K562 (cell line): ENCODE data around the gene PPM1E. TPM values are rescaled to one million over a fixed set of nuclear protein-coding genes. Genes with fewer than 3 reads are reported as not detected.

ENCODE experiments used
- ATAC-seq: fragments of 200-7000 bp; cut with Tn5 transposase; 3 replicates; pipeline ENCODE4 v1.9.1; 2020; ENCODE audit warnings: moderate library complexity
- BruUV-seq: library from RNA; stranded (reverse); fragments of 400-500 nt; replicated peaks from 2 replicates; lab custom pipeline; 2021; lab: Mats Ljungman, UMichigan
- CTCF ChIA-PET: fragments of 300-600 bp; formaldehyde crosslinking; extraction: SDS; loops from one replicate; lab custom pipeline; 2021; ENCODE audit warnings: low intra/inter-chr PET ratio; lab: Yijun Ruan, JAX
- POLR2A ChIA-PET: fragments of 300-600, 350-650 bp; sonication (Branson Sonifier 250); formaldehyde crosslinking; extraction: SDS; loops from one replicate; lab custom pipeline; 2021; ENCODE audit warnings: antibody characterized with exemption, inconsistent platforms; lab: Yijun Ruan, JAX
- DNase-seq, 4 experiments: peaks; one replicate each; pipeline versions ENCODE4 v3.0.0 to v3.0.0-alpha.2; 2011 to 2018; ENCODE audit warnings: low spot score in 3 of 4, mixed read lengths in 3 of 4; ENCODE audit errors: extremely low read depth in 1 of 4
- FAIRE-seq: peaks from 2 replicates; lab custom pipeline; 2011; peaks lifted over from hg19 to GRCh38; lab: Jason Lieb, UNC
- H2AFZ ChIP-seq: 2 replicates; pipeline ENCODE4 v1.6.0; 2011; ENCODE audit warnings: low read depth, low read length, control low read depth, inconsistent platforms
- H3K27ac ChIP-seq: fragments of 200-600 bp; 3 replicates; pipeline ENCODE4 v1.8.0; 2011; ENCODE audit warnings: low read depth, mild to moderate bottlenecking, control low read depth, inconsistent platforms, low read length, moderate library complexity, mixed read lengths; ENCODE audit errors: extremely low read depth
- H3K27me3 ChIP-seq, 2 experiments: fragments of 300-600 bp in 1 of 2; 2 replicates in 1 of 2; 3 replicates in 1 of 2; pipeline versions ENCODE4 v1.6.0 to v1.8.0; 2011; ENCODE audit warnings: inconsistent platforms in 2 of 2, low read length in 2 of 2, mild to moderate bottlenecking in 1 of 2, mixed read lengths in 1 of 2, moderate library complexity in 1 of 2; ENCODE audit not compliant: control insufficient read depth in 2 of 2, insufficient read depth in 2 of 2
- H3K36me3 ChIP-seq: fragments of 300-600 bp; 3 replicates; pipeline ENCODE4 v1.8.0; 2011; ENCODE audit warnings: mild to moderate bottlenecking, low read length, inconsistent platforms; ENCODE audit not compliant: control insufficient read depth, insufficient read depth
- H3K4me1 ChIP-seq, 2 experiments: fragments of 200-600 bp in 1 of 2; replicated peaks in 1 of 2; 2 replicates in 1 of 2; 3 replicates in 1 of 2; pipeline versions ENCODE4 v1.5.1 to v1.8.0; 2011; ENCODE audit warnings: inconsistent platforms in 2 of 2, low read length in 2 of 2, mild to moderate bottlenecking in 1 of 2, mixed read lengths in 1 of 2, moderate library complexity in 1 of 2; ENCODE audit not compliant: control insufficient read depth in 2 of 2, insufficient read depth in 2 of 2
- H3K4me2 ChIP-seq: 2 replicates; pipeline ENCODE4 v1.6.1; 2011; ENCODE audit warnings: low read length, control low read depth, inconsistent platforms, mixed read lengths; ENCODE audit not compliant: insufficient read depth
- H3K4me3 ChIP-seq: fragments of 200-600 bp; sonication (generic), shearing (Covaris generic); 2 replicates; pipeline ENCODE4 v1.5.1; 2016; ENCODE audit warnings: control low read depth, inconsistent platforms
- H3K79me2 ChIP-seq: fragments of 200-600 bp; 3 replicates; pipeline ENCODE4 v1.8.0; 2011; ENCODE audit warnings: low read length, inconsistent platforms; ENCODE audit not compliant: control insufficient read depth, insufficient read depth
- H3K9ac ChIP-seq, 2 experiments: 2 replicates each; pipeline versions ENCODE4 v1.6.0 to v1.6.1; 2011; ENCODE audit warnings: low read depth in 2 of 2, low read length in 2 of 2, control low read depth in 1 of 2, inconsistent platforms in 1 of 2, mild to moderate bottlenecking in 1 of 2, mixed read lengths in 1 of 2; ENCODE audit not compliant: insufficient read depth in 1 of 2
- H3K9me1 ChIP-seq: one replicate; pipeline ENCODE4 v1.6.0; 2011; ENCODE audit warnings: inconsistent platforms, mild to moderate bottlenecking, low read length, moderate library complexity; ENCODE audit not compliant: control insufficient read depth, insufficient read depth
- H3K9me3 ChIP-seq: replicated peaks from 2 replicates; pipeline ENCODE4 v1.5.1; 2011; ENCODE audit warnings: low read depth, low read length, inconsistent platforms; ENCODE audit not compliant: control insufficient read depth, insufficient read depth
- H4K20me1 ChIP-seq: replicated peaks from 2 replicates; pipeline ENCODE4 v1.6.1; 2011; ENCODE audit warnings: low read length, inconsistent platforms, mixed read lengths; ENCODE audit not compliant: control insufficient read depth, insufficient read depth
- ETS2 ChIP-seq: IDR thresholded peaks from 2 replicates; pipeline ENCODE4 v1.6.1; 2016; ENCODE audit warnings: borderline replicate concordance, missing genetic modification characterization, mild to moderate bottlenecking, moderate library complexity, missing compliant biosample characterization; ENCODE audit not compliant: poor library complexity, severe bottlenecking
- FOXO4 ChIP-seq: fragments of 450-650 bp; formaldehyde crosslinking; IDR thresholded peaks from 2 replicates; pipeline ENCODE4 v1.4.0; 2020; ENCODE audit warnings: mild to moderate bottlenecking, moderate library complexity
- GTF3C2 ChIP-seq: IDR thresholded peaks from 3 replicates; pipeline ENCODE4 v1.6.1; 2011; ENCODE audit warnings: borderline replicate concordance, mild to moderate bottlenecking, moderate library complexity; ENCODE audit not compliant: insufficient read length; ENCODE audit errors: extremely low read depth
- MEIS2 ChIP-seq: fragments of 450-650 bp; IDR thresholded peaks from 2 replicates; pipeline ENCODE4 v1.6.1; 2014; ENCODE audit warnings: mild to moderate bottlenecking; ENCODE audit not compliant: partially characterized antibody
- PBX2 ChIP-seq, 2 experiments: IDR thresholded peaks in 1 of 2; conservative IDR thresholded peaks in 1 of 2; 2 replicates each; pipeline ENCODE4 v1.6.1; 2016; ENCODE audit warnings: low read depth in 2 of 2, mild to moderate bottlenecking in 1 of 2, missing compliant biosample characterization in 1 of 2, missing genetic modification characterization in 1 of 2, moderate library complexity in 1 of 2
- ZBTB11 ChIP-seq, 3 experiments: fragments of 200-800 bp in 1 of 3; fragments of 250-450 bp in 1 of 3; fragments of 450-650 bp in 1 of 3; sonication (Bioruptor Pico) in 1 of 3; sonication (Bioruptor generic) in 1 of 3; formaldehyde crosslinking in 1 of 3; IDR thresholded peaks; 2 replicates each; pipeline versions ENCODE4 v1.6.1 to v1.8.0; 2016 to 2022; ENCODE audit warnings: mild to moderate bottlenecking in 2 of 3, missing genetic modification characterization in 2 of 3, missing compliant biosample characterization in 1 of 3, moderate library complexity in 1 of 3
- ZNF134 ChIP-seq: fragments of 250-450 bp; sonication (Bioruptor Pico); conservative IDR thresholded peaks from 2 replicates; pipeline ENCODE4 v1.4.0; 2020
- ZNF232 ChIP-seq: sonication (generic); formaldehyde crosslinking; IDR thresholded peaks from 2 replicates; pipeline ENCODE4 v1.8.0; 2022; ENCODE audit warnings: mild to moderate bottlenecking, missing genetic modification reagents
- WGBS: fragments of 100-300 bp; shearing (Covaris generic); methylation state at CpG from one replicate; pipeline ENCODE4 v1.1.6; 2016; ENCODE audit warnings: low coverage, mixed read lengths; ENCODE audit not compliant: insufficient coverage; ENCODE audit errors: missing lambda C conversion rate; 5-methylcytosine and 5-hydroxymethylcytosine counted together
- in situ Hi-C: fragments of 300-500 bp; cut with MboI; formaldehyde crosslinking; loops from 4 replicates; pipeline ENCODE4 v1.15.0; 2018; ENCODE audit warnings: inconsistent platforms, mixed read lengths
- intact Hi-C: fragments of 100-400 bp; cut with micrococcal nuclease; formaldehyde crosslinking; loops from 2 replicates; pipeline ENCODE4 v1.14.2; 2022
- polyA plus RNA-seq, 8 experiments: library from polyadenylated mRNA; depleted of rRNA in 4 of 8; stranded (reverse) in 5 of 8; unstranded in 3 of 8; fragments of >200 nt; fragmentation: Nextera tagmentation in 2 of 8; fragmentation: Illumina TruSeq in 1 of 8; extraction: Ambion mirVana in 2 of 8; extraction: Trizol in 1 of 8; gene quantifications; 2 replicates each; pipeline versions ENCODE4 v1.2.1 to v1.2.3, GENCODE V29; 2011 to 2014; ENCODE audit warnings: inconsistent platforms in 1 of 8, missing spikeins in 1 of 8
- total RNA-seq, 7 experiments: library from RNA; depleted of rRNA in 6 of 7; stranded (reverse); fragments of >200 nt in 6 of 7; fragmentation: Illumina TruSeq in 2 of 7; extraction: Trizol in 2 of 7; gene quantifications; 2 replicates each; pipeline versions ENCODE4 v1.2.1 to v1.2.3, GENCODE V29; 2011 to 2021; ENCODE audit warnings: low replicate concordance in 1 of 7

Gene PPM1E
- total and polyA plus RNA-seq, 9 of the 15 experiments (the other 6 are each of a cell fraction or from before 2014, with no cell fraction given): 1.0 to 5.7 (median 4.7) TPM

- DNase-seq (no peak), ATAC-seq (no peak), FAIRE-seq (peak; percentile 15)
- H3K9ac ChIP-seq: no peak overlapping the region
- peaks cover 5% of the 10 kb centered on the region; the same call in 1 of the 3 replicates for H3K79me2 ChIP-seq
- no peak overlapping the region for H3K4me2 ChIP-seq
- no peaks in the 10 kb centered on the region for H3K27me3 ChIP-seq
- H2AFZ ChIP-seq: no peak overlapping the region
- WGBS: 30% methylated on average over 2 of the region's 2 CpGs
- ChIA-PET POLR2A (no interaction called here), CTCF (no interaction called here)
- in situ Hi-C loops (no loop called here), intact Hi-C loops (no loop called here)
- H3K4me3 ChIP-seq: no peak overlapping the region
- no peaks in the 10 kb centered on the region for H3K9me1 ChIP-seq
- no peaks in the 10 kb centered on the region for H4K20me1 ChIP-seq
- peaks cover 6 to 14% of the 10 kb centered on the region in 2 experiments; a peak in 4 of 5 replicates for H3K4me1 ChIP-seq
- H3K36me3 ChIP-seq: no peaks in the 10 kb centered on the region
- BruUV-seq: no TSS peak
- no peak overlapping the region for H3K27ac ChIP-seq
- H3K9me3 ChIP-seq: no peaks in the 10 kb centered on the region
- TF ChIP-seq FOXO4 (CRISPR knock-in tag): no peak
- TF ChIP-seq MEIS2: peak; percentile 92
- no peak for TF ChIP-seq ZNF134 (CRISPR knock-in tag)
- no peak for TF ChIP-seq ZNF232
- TF ChIP-seq PBX2 (CRISPR knock-in tag; IDR thresholded peaks at IDR 0.05; ENCODE audit: low read depth): no peak
- peak; percentile 78 for TF ChIP-seq PBX2 (tag; conservative IDR thresholded peaks at IDR 0.05; ENCODE audit: low read depth)
- no peak for TF ChIP-seq GTF3C2
- peak in 1 of 3 experiments; percentile 20; a peak in 1 of 6 replicates for TF ChIP-seq ZBTB11 (CRISPR knock-in tag; IDR thresholded peaks at IDR 0.05)
- TF ChIP-seq ETS2 (tag): no peak
Observed at GRCh38 chr17:58753026-58753425, 2.6 kb upstream of the PPM1E start.
